Ascending aorta (tissue), 2 donors: ENCODE data around the gene FBXO17. TPM values are rescaled to one million over a fixed set of nuclear protein-coding genes. Genes with fewer than 3 reads are reported as not detected.
A peak's percentile ranks its signal among the peaks of the same experiment; 100 is the strongest.

Source experiments
- DNase-seq, 2 donors: peaks; one replicate each; pipeline ENCODE4 v3.0.0-alpha.2; 2019; ENCODE audit warnings: low spot score in 2 of 2
- H3K27ac ChIP-seq, 2 donors: fragments of 200-600 bp; sonication (generic); one replicate each; pipeline ENCODE4 v1.5.1; 2016 to 2017; ENCODE audit warnings: mild to moderate bottlenecking in 1 of 2
- H3K27me3 ChIP-seq: fragments of 200-600 bp; sonication (generic); one replicate; pipeline ENCODE4 v1.5.1; 2017
- H3K36me3 ChIP-seq, 2 donors: fragments of 200-600 bp; sonication (generic); one replicate each; pipeline ENCODE4 v1.5.1; 2016
- H3K4me1 ChIP-seq, 2 donors: fragments of 200-600 bp; sonication (generic); one replicate each; pipeline ENCODE4 v1.5.1; 2016 to 2017; ENCODE audit warnings: mild to moderate bottlenecking in 1 of 2
- H3K4me3 ChIP-seq, 2 donors: fragments of 200-600 bp; sonication (generic); one replicate each; pipeline ENCODE4 v1.5.1; 2016 to 2017; ENCODE audit warnings: mild to moderate bottlenecking in 1 of 2
- H3K9me3 ChIP-seq, 2 donors: fragments of 200-600 bp; sonication (generic); one replicate each; pipeline ENCODE4 v1.5.1; 2016
- CTCF ChIP-seq, 3 experiments: fragments of 200-600 bp in 2 of 3; fragments of 450-650 bp in 1 of 3; sonication (generic) in 2 of 3; IDR thresholded peaks; one replicate each; pipeline ENCODE4 v1.5.1; 2016 to 2019; ENCODE audit warnings: antibody characterized with exemption in 3 of 3, mild to moderate bottlenecking in 1 of 3, moderate library complexity in 1 of 3
- intact Hi-C: fragments of 100-400 bp; cut with DNase I; formaldehyde crosslinking; loops from one replicate; pipeline ENCODE4 v1.15.1; 2023
- total RNA-seq: library from RNA; depleted of rRNA; stranded (reverse); fragments of >200 nt; gene quantifications from one replicate; pipeline ENCODE4 v1.1.0, GENCODE V29; 2016

Gene FBXO17
- total RNA-seq, 1 donor from 2014 or later: 47.4 TPM

- Histone ChIP-seq H3K4me3 (no peak overlapping the region), H3K36me3 (peaks cover 0 to 11% of the 10 kb centered on the region in 2 donors), H3K27ac (no peak overlapping the region), H3K9me3 (no peaks in the 10 kb centered on the region), H3K4me1 (peaks cover 4 to 6% of the 10 kb centered on the region in 2 donors), H3K27me3 (no peaks in the 10 kb centered on the region)
- DNase-seq: no peak
- TF ChIP-seq CTCF (IDR thresholded peaks at IDR 0.05): no peak
- intact Hi-C loops: no loop called here
These were observed 21.9 kb downstream of the FBXO17 start for GRCh38 chr19:38953677-38954076.

DNA sequence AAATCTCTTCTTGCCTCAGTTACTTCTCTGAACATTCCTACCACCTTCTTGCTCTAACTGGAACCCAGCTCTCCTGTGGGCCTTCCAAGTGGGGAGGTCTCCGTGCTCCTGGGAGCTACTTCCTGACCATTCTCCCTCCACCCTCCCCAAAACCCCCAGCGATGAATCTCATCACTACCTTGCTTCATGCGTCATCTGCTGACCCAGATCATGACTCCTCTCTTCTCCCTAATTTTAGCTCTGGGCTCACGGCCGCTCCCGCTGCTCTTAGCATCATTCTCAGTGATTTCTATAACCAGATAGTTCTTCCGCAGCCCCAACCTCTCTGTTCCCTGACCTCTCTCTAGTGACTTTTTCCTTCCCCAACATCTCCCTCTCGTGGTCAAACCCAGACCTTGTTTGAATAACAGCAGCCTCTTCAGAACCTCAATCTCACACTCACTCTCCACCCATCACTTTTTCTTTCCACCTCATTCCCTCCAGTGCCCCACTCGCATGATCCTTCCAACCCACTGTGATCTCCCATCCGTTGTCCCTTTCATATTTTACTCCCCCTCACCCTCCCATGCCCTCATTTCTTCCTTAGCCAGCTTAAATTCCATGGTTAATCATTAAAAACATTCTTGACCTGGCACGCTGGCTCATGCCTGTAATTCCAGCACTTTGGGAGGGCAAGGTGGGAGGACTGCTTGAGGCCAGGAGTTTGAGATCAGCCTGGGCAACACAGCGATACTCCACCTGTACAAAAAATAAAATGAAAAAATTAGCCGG, 23.0 kb downstream of the FBXO17 start:
- intact Hi-C loops: no loop called here
- Histone ChIP-seq H3K27me3 (no peaks in the 10 kb centered on the region), H3K4me3 (no peak overlapping the region), H3K9me3 (no peaks in the 10 kb centered on the region), H3K4me1 (peaks cover 4 to 6% of the 10 kb centered on the region in 2 donors), H3K36me3 (peaks cover 0 to 11% of the 10 kb centered on the region in 2 donors), H3K27ac (no peak overlapping the region)
- TF ChIP-seq CTCF (IDR thresholded peaks at IDR 0.05): no peak
- no peak for DNase-seq

DNA sequence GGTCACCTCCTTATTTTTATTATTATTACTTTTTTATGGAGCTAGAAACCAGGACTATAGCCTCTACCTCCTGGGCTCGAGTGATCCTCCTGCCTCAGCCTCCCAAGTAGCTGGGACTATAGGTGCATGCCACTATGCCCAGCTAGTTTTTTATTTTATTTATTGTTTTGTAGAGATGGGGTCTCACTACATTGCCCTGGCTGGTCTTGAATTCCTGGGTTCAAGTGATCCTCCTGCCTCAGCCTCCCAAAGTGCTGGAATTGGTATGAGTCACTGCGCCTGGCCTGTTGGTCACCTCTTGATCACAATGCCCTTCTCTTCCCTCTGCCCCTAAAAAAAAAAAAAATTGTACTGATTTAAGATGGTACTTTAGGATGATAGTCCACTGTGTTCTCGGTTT, 24.4 kb downstream of the FBXO17 start:
- intact Hi-C loops: no loop called here
- H3K27ac ChIP-seq: no peak overlapping the region
- no peak for TF ChIP-seq CTCF (IDR thresholded peaks at IDR 0.05)
- H3K27me3 ChIP-seq: no peaks in the 10 kb centered on the region
- peaks cover 4 to 6% of the 10 kb centered on the region in 2 donors for H3K4me1 ChIP-seq
- no peak overlapping the region for H3K4me3 ChIP-seq
- H3K36me3 ChIP-seq: peaks cover 0 to 11% of the 10 kb centered on the region in 2 donors
- no peaks in the 10 kb centered on the region for H3K9me3 ChIP-seq
- no peak for DNase-seq

DNA sequence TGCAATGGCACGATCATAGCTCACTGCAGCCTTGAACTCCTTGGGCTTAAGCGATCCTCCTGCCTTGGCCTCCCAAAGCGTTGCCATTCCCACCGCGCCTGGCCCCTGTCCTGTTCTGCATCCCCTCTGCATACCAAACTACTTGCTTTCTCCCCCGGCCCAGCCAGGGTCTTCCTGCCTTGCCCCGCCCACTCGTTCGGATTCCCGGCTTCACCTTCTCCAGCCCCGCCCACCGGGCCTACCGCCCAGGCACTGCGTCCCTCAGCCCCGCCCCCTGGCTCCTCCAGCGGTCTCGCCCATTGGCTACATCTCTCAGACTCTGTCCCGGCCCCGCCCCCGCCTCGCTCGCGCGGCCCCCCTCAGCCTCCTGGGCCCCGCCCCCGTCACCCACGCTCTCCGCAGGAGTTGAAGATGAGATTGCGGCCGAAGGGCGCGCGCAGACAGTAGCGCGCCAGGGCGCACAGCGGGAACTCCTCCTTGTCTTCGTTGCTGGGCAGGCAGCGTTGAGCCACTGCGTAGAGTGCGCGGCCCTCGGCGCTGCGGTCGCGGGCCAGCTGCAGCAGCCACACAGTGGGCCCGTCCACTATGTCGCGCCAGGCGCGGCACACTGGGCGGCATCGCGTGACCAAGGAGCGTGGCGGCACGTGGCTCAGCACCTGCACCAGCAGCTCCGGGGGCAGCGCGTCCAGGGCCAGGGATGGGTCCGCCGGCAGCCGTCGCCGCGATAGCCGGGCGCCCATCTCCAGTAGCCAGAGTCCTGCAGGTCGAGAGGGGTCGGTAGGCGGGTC, 25.8 kb downstream of the FBXO17 start:
- no peak for TF ChIP-seq CTCF (IDR thresholded peaks at IDR 0.05)
- Histone ChIP-seq H3K36me3 (peaks cover 0 to 19% of the 10 kb centered on the region in 2 donors), H3K27ac (no peak overlapping the region), H3K9me3 (no peaks in the 10 kb centered on the region), H3K4me3 (peak overlapping the region; percentile 30 to 55), H3K27me3 (no peaks in the 10 kb centered on the region), H3K4me1 (peaks cover 4 to 6% of the 10 kb centered on the region in 2 donors)
- DNase-seq: peak; percentile 42 to 82
- intact Hi-C loops: no loop called here

- no peaks in the 10 kb centered on the region for H3K9me3 ChIP-seq
- no peak overlapping the region for H3K4me3 ChIP-seq
- H3K36me3 ChIP-seq: peaks cover 0 to 22% of the 10 kb centered on the region in 2 donors
- no peak for DNase-seq
- peaks cover 4 to 6% of the 10 kb centered on the region in 2 donors for H3K4me1 ChIP-seq
- H3K27ac ChIP-seq: no peak overlapping the region
- no peaks in the 10 kb centered on the region for H3K27me3 ChIP-seq
- no peak for TF ChIP-seq CTCF (IDR thresholded peaks at IDR 0.05)
- intact Hi-C loops: no loop called here
These were observed 29.1 kb downstream of the FBXO17 start for GRCh38 chr19:38946229-38947010.
